K562 (cell line): ENCODE measurements around the gene FTSJ1. TPM values are rescaled to one million over a fixed set of nuclear protein-coding genes. Genes with fewer than 3 reads are reported as not detected.
A peak's percentile ranks its signal among the peaks of the same experiment; 100 is the strongest.

Experiments used
- BCOR ChIP-seq: fragments of 450-650 bp; IDR thresholded peaks from 2 replicates; pipeline ENCODE4 v1.6.1; 2016
- BMI1 ChIP-seq: fragments of 150-350 bp; IDR thresholded peaks from 2 replicates; pipeline ENCODE4 v1.6.1; 2014; ENCODE audit warnings: low read length
- CBFB ChIP-seq: sonication (generic); formaldehyde crosslinking; IDR thresholded peaks from 2 replicates; pipeline ENCODE4 v1.4.0; 2020; ENCODE audit warnings: mild to moderate bottlenecking, missing genetic modification reagents
- GABPB1 ChIP-seq: sonication (generic); formaldehyde crosslinking; IDR thresholded peaks from 2 replicates; pipeline ENCODE4 v1.8.0; 2022; ENCODE audit warnings: mild to moderate bottlenecking, missing genetic modification reagents
- MCM3 ChIP-seq: fragments of 450-650 bp; IDR thresholded peaks from 2 replicates; pipeline ENCODE4 v1.6.1; 2016
- PRPF4 ChIP-seq: fragments of 200-400 bp; formaldehyde crosslinking; IDR thresholded peaks from one replicate; pipeline ENCODE4 v1.6.1; 2017; ENCODE audit warnings: low read length, low read depth, mild to moderate bottlenecking; ENCODE audit not compliant: insufficient read depth, poor library complexity, severe bottlenecking
- SIN3A ChIP-seq, 2 experiments: fragments of 150-350 bp in 1 of 2; IDR thresholded peaks; 2 replicates each; pipeline ENCODE4 v1.6.1; 2011 to 2016; ENCODE audit warnings: borderline replicate concordance in 2 of 2, low read depth in 2 of 2, low read length in 2 of 2, mild to moderate bottlenecking in 2 of 2, moderate library complexity in 2 of 2; ENCODE audit not compliant: control insufficient read depth in 1 of 2
- TAF1 ChIP-seq: IDR thresholded peaks from 2 replicates; pipeline ENCODE4 v1.6.1; 2011; ENCODE audit warnings: mild to moderate bottlenecking, low read length, moderate library complexity; ENCODE audit not compliant: insufficient read depth, control insufficient read depth, severe bottlenecking; ENCODE audit errors: extremely low read depth
- TARDBP ChIP-seq: fragments of 450-650 bp; IDR thresholded peaks from 2 replicates; pipeline ENCODE4 v1.6.1; 2016
- WHSC1 ChIP-seq: IDR thresholded peaks from one replicate; pipeline ENCODE4 v1.6.1; 2012; ENCODE audit warnings: low read length, control low read depth, inconsistent platforms
- YY1 ChIP-seq, 3 experiments: IDR thresholded peaks; 2 replicates each; pipeline ENCODE4 v1.6.1; 2011; ENCODE audit warnings: low read length in 2 of 3, mild to moderate bottlenecking in 2 of 3, moderate library complexity in 2 of 3, borderline replicate concordance in 1 of 3, control low read depth in 1 of 3, low read depth in 1 of 3; ENCODE audit not compliant: insufficient read depth in 3 of 3, insufficient replicate concordance in 2 of 3, control insufficient read depth in 1 of 3, insufficient read length in 1 of 3; ENCODE audit errors: extremely low read depth in 1 of 3
- ZFPM2 ChIP-seq: fragments of 250-450 bp; sonication (Bioruptor Pico); IDR thresholded peaks from 2 replicates; pipeline ENCODE4 v1.5.1; 2022; ENCODE audit warnings: mild to moderate bottlenecking
- ZNF408 ChIP-seq: fragments of 250-450 bp; sonication (Bioruptor Pico); IDR thresholded peaks from 2 replicates; pipeline ENCODE4 v1.4.0; 2020; ENCODE audit warnings: low read depth, mild to moderate bottlenecking, moderate library complexity
- polyA plus RNA-seq, 8 experiments: library from polyadenylated mRNA; depleted of rRNA in 4 of 8; stranded (reverse) in 5 of 8; unstranded in 3 of 8; fragments of >200 nt; fragmentation: Nextera tagmentation in 2 of 8; fragmentation: Illumina TruSeq in 1 of 8; extraction: Ambion mirVana in 2 of 8; extraction: Trizol in 1 of 8; gene quantifications; 2 replicates each; pipeline versions ENCODE4 v1.2.1 to v1.2.3, GENCODE V29; 2011 to 2014; ENCODE audit warnings: inconsistent platforms in 1 of 8, missing spikeins in 1 of 8
- total RNA-seq, 7 experiments: library from RNA; depleted of rRNA in 6 of 7; stranded (reverse); fragments of >200 nt in 6 of 7; fragmentation: Illumina TruSeq in 2 of 7; extraction: Trizol in 2 of 7; gene quantifications; 2 replicates each; pipeline versions ENCODE4 v1.2.1 to v1.2.3, GENCODE V29; 2011 to 2021; ENCODE audit warnings: low replicate concordance in 1 of 7
- TF ChIP-seq, protein P1 (sequence below), 2 experiments: IDR thresholded peaks; 2 replicates each; pipeline ENCODE4 v1.6.1; 2012; ENCODE audit warnings: improper control_type of control experiment in 2 of 2, low read depth in 2 of 2, low read length in 2 of 2, borderline replicate concordance in 1 of 2
- TF ChIP-seq, protein P2 (sequence below): sonication (generic); formaldehyde crosslinking; IDR thresholded peaks from 2 replicates; pipeline ENCODE4 v1.5.0; 2020; ENCODE audit warnings: missing genetic modification reagents
- TF ChIP-seq, protein P3 (sequence below): fragments of 250-450 bp; sonication (Bioruptor Pico); IDR thresholded peaks from 2 replicates; pipeline ENCODE4 v1.4.0; 2020; ENCODE audit warnings: borderline replicate concordance
- TF ChIP-seq, protein P4 (sequence below), 3 experiments: fragments of 200-800 bp in 1 of 3; fragments of 250-450 bp in 1 of 3; fragments of 450-650 bp in 1 of 3; sonication (Bioruptor Pico) in 1 of 3; sonication (Bioruptor generic) in 1 of 3; formaldehyde crosslinking in 1 of 3; IDR thresholded peaks; 2 replicates each; pipeline versions ENCODE4 v1.6.1 to v1.8.0; 2016 to 2022; ENCODE audit warnings: mild to moderate bottlenecking in 2 of 3, missing genetic modification characterization in 2 of 3, missing compliant biosample characterization in 1 of 3, moderate library complexity in 1 of 3

FTSJ1 gene
- total and polyA plus RNA-seq, 9 of the 15 experiments (the other 6 are each of a cell fraction or from before 2014, with no cell fraction given) = 12.2 to 95.6 (median 71.6) TPM

DNA sequence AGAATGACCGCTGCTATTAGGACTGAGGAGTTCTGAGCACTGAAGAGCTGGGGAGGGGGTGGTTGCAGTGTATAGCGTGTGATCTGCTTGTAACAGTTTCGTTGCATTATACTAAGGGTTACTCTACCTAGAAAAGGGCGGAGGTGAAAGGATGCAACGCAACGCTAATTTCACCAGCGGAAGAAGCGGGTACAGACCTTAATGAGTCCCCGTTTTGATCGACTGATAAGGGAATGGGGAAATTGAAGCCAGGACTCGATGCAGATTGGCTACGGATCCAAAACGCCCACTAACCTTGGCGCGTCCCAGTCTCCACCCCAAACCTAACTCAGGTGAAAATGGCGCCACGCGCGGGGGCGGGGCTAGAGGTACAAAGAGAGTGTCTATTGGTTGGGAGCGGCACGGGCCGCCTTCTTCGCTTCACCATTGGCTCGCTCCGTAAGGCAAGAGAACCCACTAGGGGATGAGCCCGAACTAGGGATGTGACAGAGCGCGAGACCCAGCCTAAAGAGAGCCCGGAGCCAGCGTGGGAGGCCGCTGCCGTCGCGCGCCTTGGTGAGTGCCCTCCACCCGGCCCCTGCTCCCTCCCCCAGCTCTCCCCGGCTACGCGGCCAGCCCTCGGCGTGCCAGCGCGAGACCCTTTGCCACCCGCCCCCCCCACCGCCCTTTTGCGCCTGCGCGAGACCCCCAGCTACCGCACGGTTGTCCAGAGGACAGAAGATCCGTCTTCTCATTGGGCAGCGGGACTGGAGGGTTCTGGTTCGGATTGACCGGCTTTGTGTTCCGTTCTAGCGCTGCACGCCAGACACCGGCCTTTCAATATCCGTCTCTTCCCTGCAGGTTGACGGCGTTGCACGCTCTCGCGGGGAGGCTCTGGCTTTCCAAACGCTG, 45.6 kb downstream of the FTSJ1 start, which contains the start of gene EBP (continued):
- TF ChIP-seq, protein P1, sequence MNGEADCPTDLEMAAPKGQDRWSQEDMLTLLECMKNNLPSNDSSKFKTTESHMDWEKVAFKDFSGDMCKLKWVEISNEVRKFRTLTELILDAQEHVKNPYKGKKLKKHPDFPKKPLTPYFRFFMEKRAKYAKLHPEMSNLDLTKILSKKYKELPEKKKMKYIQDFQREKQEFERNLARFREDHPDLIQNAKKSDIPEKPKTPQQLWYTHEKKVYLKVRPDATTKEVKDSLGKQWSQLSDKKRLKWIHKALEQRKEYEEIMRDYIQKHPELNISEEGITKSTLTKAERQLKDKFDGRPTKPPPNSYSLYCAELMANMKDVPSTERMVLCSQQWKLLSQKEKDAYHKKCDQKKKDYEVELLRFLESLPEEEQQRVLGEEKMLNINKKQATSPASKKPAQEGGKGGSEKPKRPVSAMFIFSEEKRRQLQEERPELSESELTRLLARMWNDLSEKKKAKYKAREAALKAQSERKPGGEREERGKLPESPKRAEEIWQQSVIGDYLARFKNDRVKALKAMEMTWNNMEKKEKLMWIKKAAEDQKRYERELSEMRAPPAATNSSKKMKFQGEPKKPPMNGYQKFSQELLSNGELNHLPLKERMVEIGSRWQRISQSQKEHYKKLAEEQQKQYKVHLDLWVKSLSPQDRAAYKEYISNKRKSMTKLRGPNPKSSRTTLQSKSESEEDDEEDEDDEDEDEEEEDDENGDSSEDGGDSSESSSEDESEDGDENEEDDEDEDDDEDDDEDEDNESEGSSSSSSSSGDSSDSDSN (IDR thresholded peaks at IDR 0.05; ENCODE audit: borderline replicate concordance in 1 of 2, low read depth in 2 of 2, low read length in 2 of 2) = no peak
- TF ChIP-seq YY1 (IDR thresholded peaks at IDR 0.05; ENCODE audit: borderline replicate concordance in 1 of 3, control insufficient read depth in 1 of 3, extremely low read depth in 1 of 3, insufficient read depth in 3 of 3, insufficient read length in 1 of 3, insufficient replicate concordance in 2 of 3, low read depth in 1 of 3, low read length in 2 of 3) (peak; percentile 40 to 91 (median 82)), BCOR (no peak), TAF1 (peak; percentile 72), GABPB1 (CRISPR knock-in tag) (peak; percentile 60; the same call in 1 of the 2 replicates), BMI1 (no peak), ZFPM2 (no peak), PRPF4 (no peak), WHSC1 (no peak), TARDBP (no peak), ZNF408 (no peak), CBFB (CRISPR knock-in tag) (no peak), SIN3A (IDR thresholded peaks at IDR 0.05; ENCODE audit: borderline replicate concordance in 2 of 2, control insufficient read depth in 1 of 2, low read depth in 2 of 2, low read length in 2 of 2) (no peak; a peak in 1 of 4 replicates), MCM3 (no peak)
- TF ChIP-seq, protein P2, sequence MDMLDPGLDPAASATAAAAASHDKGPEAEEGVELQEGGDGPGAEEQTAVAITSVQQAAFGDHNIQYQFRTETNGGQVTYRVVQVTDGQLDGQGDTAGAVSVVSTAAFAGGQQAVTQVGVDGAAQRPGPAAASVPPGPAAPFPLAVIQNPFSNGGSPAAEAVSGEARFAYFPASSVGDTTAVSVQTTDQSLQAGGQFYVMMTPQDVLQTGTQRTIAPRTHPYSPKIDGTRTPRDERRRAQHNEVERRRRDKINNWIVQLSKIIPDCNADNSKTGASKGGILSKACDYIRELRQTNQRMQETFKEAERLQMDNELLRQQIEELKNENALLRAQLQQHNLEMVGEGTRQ (CRISPR knock-in tag) = peak; percentile 83
- TF ChIP-seq, protein P3, sequence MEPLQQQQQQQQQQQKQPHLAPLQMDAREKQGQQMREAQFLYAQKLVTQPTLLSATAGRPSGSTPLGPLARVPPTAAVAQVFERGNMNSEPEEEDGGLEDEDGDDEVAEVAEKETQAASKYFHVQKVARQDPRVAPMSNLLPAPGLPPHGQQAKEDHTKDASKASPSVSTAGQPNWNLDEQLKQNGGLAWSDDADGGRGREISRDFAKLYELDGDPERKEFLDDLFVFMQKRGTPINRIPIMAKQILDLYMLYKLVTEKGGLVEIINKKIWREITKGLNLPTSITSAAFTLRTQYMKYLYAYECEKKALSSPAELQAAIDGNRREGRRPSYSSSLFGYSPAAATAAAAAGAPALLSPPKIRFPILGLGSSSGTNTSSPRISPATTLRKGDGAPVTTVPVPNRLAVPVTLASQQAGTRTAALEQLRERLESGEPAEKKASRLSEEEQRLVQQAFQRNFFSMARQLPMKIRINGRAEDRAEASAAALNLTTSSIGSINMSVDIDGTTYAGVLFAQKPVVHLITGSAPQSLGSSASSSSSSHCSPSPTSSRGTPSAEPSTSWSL = no peak
- TF ChIP-seq, protein P4, sequence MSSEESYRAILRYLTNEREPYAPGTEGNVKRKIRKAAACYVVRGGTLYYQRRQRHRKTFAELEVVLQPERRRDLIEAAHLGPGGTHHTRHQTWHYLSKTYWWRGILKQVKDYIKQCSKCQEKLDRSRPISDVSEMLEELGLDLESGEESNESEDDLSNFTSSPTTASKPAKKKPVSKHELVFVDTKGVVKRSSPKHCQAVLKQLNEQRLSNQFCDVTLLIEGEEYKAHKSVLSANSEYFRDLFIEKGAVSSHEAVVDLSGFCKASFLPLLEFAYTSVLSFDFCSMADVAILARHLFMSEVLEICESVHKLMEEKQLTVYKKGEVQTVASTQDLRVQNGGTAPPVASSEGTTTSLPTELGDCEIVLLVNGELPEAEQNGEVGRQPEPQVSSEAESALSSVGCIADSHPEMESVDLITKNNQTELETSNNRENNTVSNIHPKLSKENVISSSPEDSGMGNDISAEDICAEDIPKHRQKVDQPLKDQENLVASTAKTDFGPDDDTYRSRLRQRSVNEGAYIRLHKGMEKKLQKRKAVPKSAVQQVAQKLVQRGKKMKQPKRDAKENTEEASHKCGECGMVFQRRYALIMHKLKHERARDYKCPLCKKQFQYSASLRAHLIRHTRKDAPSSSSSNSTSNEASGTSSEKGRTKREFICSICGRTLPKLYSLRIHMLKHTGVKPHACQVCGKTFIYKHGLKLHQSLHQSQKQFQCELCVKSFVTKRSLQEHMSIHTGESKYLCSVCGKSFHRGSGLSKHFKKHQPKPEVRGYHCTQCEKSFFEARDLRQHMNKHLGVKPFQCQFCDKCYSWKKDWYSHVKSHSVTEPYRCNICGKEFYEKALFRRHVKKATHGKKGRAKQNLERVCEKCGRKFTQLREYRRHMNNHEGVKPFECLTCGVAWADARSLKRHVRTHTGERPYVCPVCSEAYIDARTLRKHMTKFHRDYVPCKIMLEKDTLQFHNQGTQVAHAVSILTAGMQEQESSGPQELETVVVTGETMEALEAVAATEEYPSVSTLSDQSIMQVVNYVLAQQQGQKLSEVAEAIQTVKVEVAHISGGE (CRISPR knock-in tag; IDR thresholded peaks at IDR 0.05) = peak in 1 of 3 experiments; percentile 85; a peak in 2 of 6 replicates
